H1 (cell line): ENCODE results near the gene PHACTR2.

ENCODE experiments used
- ATF2 ChIP-seq: IDR thresholded peaks from 2 replicates; pipeline ENCODE4 v1.6.1; 2012; ENCODE audit warnings: low read length, inconsistent platforms
- EP300 ChIP-seq, 2 experiments: IDR thresholded peaks; 1 replicate in 1 of 2; 2 replicates in 1 of 2; pipeline ENCODE4 v1.6.1; 2011 to 2012; ENCODE audit warnings: low read depth in 2 of 2, low read length in 2 of 2, mild to moderate bottlenecking in 2 of 2, borderline replicate concordance in 1 of 2, inconsistent platforms in 1 of 2, moderate library complexity in 1 of 2
- MAFK ChIP-seq: IDR thresholded peaks from 2 replicates; pipeline ENCODE4 v1.6.1; 2012; ENCODE audit warnings: low read depth, mild to moderate bottlenecking, improper control_type of control experiment, low read length

GRCh38 chr6:143754204-143754603, 76.4 kb downstream of the PHACTR2 start:
- TF ChIP-seq ATF2 (no peak), MAFK (no peak), EP300 (IDR thresholded peaks at IDR 0.05; ENCODE audit: borderline replicate concordance in 1 of 2, low read depth in 2 of 2, low read length in 2 of 2) (no peak)
